Lower leg skin (tissue), 4 donors: Measurements from ENCODE around the gene RSPRY1. TPM values are rescaled to one million over a fixed set of nuclear protein-coding genes. Genes with fewer than 3 reads are reported as not detected.

Experiments used
- DNase-seq, 2 donors: peaks; one replicate each; pipeline ENCODE4 v3.0.0-alpha.2; 2019; ENCODE audit warnings: low spot score in 2 of 2
- H3K4me3 ChIP-seq: fragments of 200-600 bp; sonication (generic); 2 replicates; pipeline ENCODE4 v1.5.1; 2017; ENCODE audit warnings: mild to moderate bottlenecking, low read depth; ENCODE audit not compliant: poor library complexity, severe bottlenecking
- POLR2A ChIP-seq, 2 donors: fragments of 450-650 bp; IDR thresholded peaks; one replicate each; pipeline ENCODE4 v1.6.1; 2016 to 2017; ENCODE audit warnings: antibody characterized with exemption in 2 of 2, mild to moderate bottlenecking in 1 of 2, moderate library complexity in 1 of 2
- WGBS, 2 donors: methylation state at CpG; one replicate each; pipeline ENCODE4 v1.1.5; 2018; 5-methylcytosine and 5-hydroxymethylcytosine counted together
- intact Hi-C: fragments of 100-400 bp; cut with DNase I; formaldehyde crosslinking; loops from one replicate; pipeline ENCODE4 v1.15.0; 2023; ENCODE audit warnings: low total_unique reads
- total RNA-seq, 4 donors: library from RNA; depleted of rRNA; stranded (reverse); fragments of >200 nt; gene quantifications; one replicate each; pipeline ENCODE4 v1.1.0, GENCODE V29; 2016
- TF ChIP-seq, protein P1 (sequence below), 3 donors: fragments of 450-650 bp; IDR thresholded peaks; one replicate each; pipeline ENCODE4 v1.5.1; 2016; ENCODE audit warnings: antibody characterized with exemption in 3 of 3, mild to moderate bottlenecking in 3 of 3, moderate library complexity in 2 of 3

Gene RSPRY1
- total RNA-seq, 4 donors from 2014 or later: 23.8 to 31.2 (median 26.8) TPM

GRCh38 chr16:57255686-57256415 lies 69.7 kb downstream of the RSPRY1 start:
- 72 to 76% methylated on average over 10 of the region's 10 CpGs for WGBS, 2 donors
- TF ChIP-seq, protein P1, sequence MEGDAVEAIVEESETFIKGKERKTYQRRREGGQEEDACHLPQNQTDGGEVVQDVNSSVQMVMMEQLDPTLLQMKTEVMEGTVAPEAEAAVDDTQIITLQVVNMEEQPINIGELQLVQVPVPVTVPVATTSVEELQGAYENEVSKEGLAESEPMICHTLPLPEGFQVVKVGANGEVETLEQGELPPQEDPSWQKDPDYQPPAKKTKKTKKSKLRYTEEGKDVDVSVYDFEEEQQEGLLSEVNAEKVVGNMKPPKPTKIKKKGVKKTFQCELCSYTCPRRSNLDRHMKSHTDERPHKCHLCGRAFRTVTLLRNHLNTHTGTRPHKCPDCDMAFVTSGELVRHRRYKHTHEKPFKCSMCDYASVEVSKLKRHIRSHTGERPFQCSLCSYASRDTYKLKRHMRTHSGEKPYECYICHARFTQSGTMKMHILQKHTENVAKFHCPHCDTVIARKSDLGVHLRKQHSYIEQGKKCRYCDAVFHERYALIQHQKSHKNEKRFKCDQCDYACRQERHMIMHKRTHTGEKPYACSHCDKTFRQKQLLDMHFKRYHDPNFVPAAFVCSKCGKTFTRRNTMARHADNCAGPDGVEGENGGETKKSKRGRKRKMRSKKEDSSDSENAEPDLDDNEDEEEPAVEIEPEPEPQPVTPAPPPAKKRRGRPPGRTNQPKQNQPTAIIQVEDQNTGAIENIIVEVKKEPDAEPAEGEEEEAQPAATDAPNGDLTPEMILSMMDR (IDR thresholded peaks at IDR 0.05): no peak
- no peak for TF ChIP-seq POLR2A (IDR thresholded peaks at IDR 0.05)
- no peak for DNase-seq
- intact Hi-C loops: no loop called here
- no peak overlapping the region for H3K4me3 ChIP-seq

- TF ChIP-seq POLR2A (IDR thresholded peaks at IDR 0.05): no peak
- TF ChIP-seq, protein P1 (IDR thresholded peaks at IDR 0.05): no peak
- intact Hi-C loops: no loop called here
- 88 to 90% methylated on average over 16 of the region's 16 CpGs for WGBS, 2 donors
- DNase-seq: peak in 1 of 2 donors; percentile 82
- no peak overlapping the region for H3K4me3 ChIP-seq
These were observed 70.7 kb downstream of the RSPRY1 start for GRCh38 chr16:57256601-57257395.

DNA sequence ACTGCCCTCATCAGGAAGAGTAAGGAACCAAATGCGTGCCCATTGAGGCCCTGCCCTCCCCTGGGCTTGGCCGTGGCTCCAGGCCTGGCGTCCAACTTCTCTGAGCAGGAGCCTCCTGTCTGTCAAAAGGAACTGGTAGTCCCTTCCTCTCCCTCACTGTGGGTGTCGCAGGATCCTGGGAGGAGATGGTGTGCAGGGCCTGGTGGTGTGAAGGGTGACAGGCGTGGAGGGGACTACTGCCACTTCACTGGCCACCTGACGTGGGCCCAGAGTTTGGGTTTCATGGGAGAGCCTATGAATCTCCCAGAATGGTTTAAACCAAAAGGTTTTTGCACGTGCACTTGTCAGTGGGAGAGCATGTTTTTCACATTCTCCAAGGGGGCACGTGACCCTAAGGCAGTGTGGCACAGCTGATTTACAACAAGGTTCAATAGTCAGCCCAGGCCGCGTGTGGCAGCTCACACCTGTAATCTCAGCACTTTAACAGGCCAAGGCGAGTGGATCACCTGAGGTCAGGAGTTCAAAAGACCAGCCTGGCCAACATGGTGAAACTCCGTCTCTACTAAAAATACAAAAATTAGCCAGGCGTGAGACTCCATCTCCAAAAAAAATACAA lies 71.4 kb downstream of the RSPRY1 start:
- no peak overlapping the region for H3K4me3 ChIP-seq
- 81 to 90% methylated on average over 13 of the region's 13 CpGs for WGBS, 2 donors
- DNase-seq: peak in 1 of 2 donors; percentile 74
- TF ChIP-seq POLR2A (IDR thresholded peaks at IDR 0.05): no peak
- TF ChIP-seq, protein P1 (IDR thresholded peaks at IDR 0.05): no peak
- intact Hi-C loops: no loop called here

DNA sequence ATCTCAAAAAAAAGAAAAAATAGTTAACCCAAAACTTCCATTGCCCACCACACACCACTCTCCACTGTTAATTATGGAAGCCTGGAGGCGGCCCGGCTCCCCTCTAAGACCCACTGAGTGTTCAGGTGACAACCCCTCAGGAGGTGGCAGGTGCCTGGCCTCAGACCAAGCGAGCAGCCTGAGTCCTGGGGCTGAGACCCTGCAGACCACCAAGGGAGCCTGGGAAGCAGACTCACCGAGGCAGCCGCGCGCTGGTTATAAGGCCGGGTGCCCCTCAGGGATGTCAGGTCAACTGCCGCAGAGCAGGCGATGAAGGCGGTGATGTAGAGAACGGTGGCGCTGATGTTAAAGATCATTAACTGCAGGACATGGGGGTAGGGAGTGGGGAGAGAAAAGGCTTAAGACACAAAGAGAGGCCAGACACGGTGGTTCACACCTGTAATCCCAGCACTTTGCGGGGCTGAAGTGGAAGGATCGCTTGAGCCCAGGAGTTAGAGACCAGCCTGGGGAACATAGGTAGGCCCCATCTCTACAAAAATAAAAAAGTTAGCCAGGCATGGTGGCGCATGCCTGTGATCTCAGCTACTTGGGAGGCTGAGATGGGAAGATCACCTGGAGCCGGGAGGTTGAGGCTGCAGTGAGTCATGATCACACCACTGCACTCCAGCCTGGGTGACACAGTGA lies 72.2 kb downstream of the RSPRY1 start:
- no peak overlapping the region for H3K4me3 ChIP-seq
- DNase-seq: peak in 1 of 2 donors; percentile 68
- intact Hi-C loops: no loop called here
- TF ChIP-seq, protein P1 (IDR thresholded peaks at IDR 0.05): no peak
- TF ChIP-seq POLR2A (IDR thresholded peaks at IDR 0.05): no peak
- WGBS, 2 donors: 95 to 97% methylated on average over 18 of the region's 18 CpGs

- whole genome bisulfite sequencing, 2 donors: 88 to 92% methylated on average over 1 of the region's 1 CpG
- DNase-seq: peak in 1 of 2 donors; percentile 74
- intact Hi-C loops: no loop called here
- H3K4me3 ChIP-seq: no peak overlapping the region
- TF ChIP-seq POLR2A (IDR thresholded peaks at IDR 0.05): no peak
- TF ChIP-seq, protein P1 (IDR thresholded peaks at IDR 0.05): no peak
These were observed 72.9 kb downstream of the RSPRY1 start for GRCh38 chr16:57258910-57259475.
